H9 (cell line): ENCODE data around the gene NACC1. TPM values are rescaled to one million over a fixed set of nuclear protein-coding genes. Genes with fewer than 3 reads are reported as not detected.

Experiments
- DNase-seq: peaks from one replicate; pipeline ENCODE4 v3.0.0-alpha.2; 2017
- H2AFZ ChIP-seq: one replicate; pipeline ENCODE4 v1.6.1; 2013; ENCODE audit warnings: mild to moderate bottlenecking, low read length, control low read depth, moderate library complexity
- H2AK5ac ChIP-seq: 2 replicates; pipeline ENCODE4 v1.6.1; 2013; ENCODE audit warnings: low read length, control low read depth, mixed read lengths; ENCODE audit not compliant: insufficient read length
- H2BK120ac ChIP-seq: one replicate; pipeline ENCODE4 v1.6.1; 2013; ENCODE audit warnings: low read depth, mild to moderate bottlenecking, low read length, control low read depth, inconsistent platforms; ENCODE audit not compliant: poor library complexity, severe bottlenecking
- H2BK12ac ChIP-seq: 2 replicates; pipeline ENCODE4 v1.6.1; 2013; ENCODE audit warnings: low read length, control low read depth, mixed read lengths, low read depth; ENCODE audit not compliant: insufficient read length
- H2BK15ac ChIP-seq: 2 replicates; pipeline ENCODE4 v1.6.1; 2013; ENCODE audit warnings: low read depth, low read length, control low read depth
- H2BK20ac ChIP-seq: one replicate; pipeline ENCODE4 v1.6.1; 2013; ENCODE audit warnings: low read depth, mild to moderate bottlenecking, low read length, control low read depth, inconsistent platforms; ENCODE audit not compliant: poor library complexity, severe bottlenecking
- H2BK5ac ChIP-seq: 2 replicates; pipeline ENCODE4 v1.6.1; 2013; ENCODE audit warnings: low read length, control low read depth, mixed read lengths; ENCODE audit not compliant: insufficient read length
- H3K14ac ChIP-seq: 2 replicates; pipeline ENCODE4 v1.6.1; 2013; ENCODE audit warnings: low read length, control low read depth; ENCODE audit not compliant: insufficient read depth
- H3K18ac ChIP-seq: 2 replicates; pipeline ENCODE4 v1.6.1; 2013; ENCODE audit warnings: low read depth, mild to moderate bottlenecking, mixed read lengths, low read length, control low read depth; ENCODE audit not compliant: insufficient read length
- H3K23ac ChIP-seq: 2 replicates; pipeline ENCODE4 v1.6.1; 2013; ENCODE audit warnings: low read length, control low read depth, mixed read lengths, low read depth; ENCODE audit not compliant: insufficient read length
- H3K23me2 ChIP-seq: 2 replicates; pipeline ENCODE4 v1.6.1; 2013; ENCODE audit warnings: low read depth, mild to moderate bottlenecking, mixed read lengths, low read length, control low read depth; ENCODE audit not compliant: insufficient read length, poor library complexity, severe bottlenecking
- H3K27ac ChIP-seq: 2 replicates; pipeline ENCODE4 v1.5.1; 2013; ENCODE audit warnings: low read length, control low read depth, mixed read lengths, low read depth; ENCODE audit not compliant: insufficient read length
- H3K27me3 ChIP-seq: 2 replicates; pipeline ENCODE4 v1.6.1; 2013; ENCODE audit warnings: low read length, control low read depth, inconsistent platforms; ENCODE audit not compliant: insufficient read depth
- H3K4ac ChIP-seq: 2 replicates; pipeline ENCODE4 v1.6.1; 2013; ENCODE audit warnings: low read depth, mild to moderate bottlenecking, control low read depth, inconsistent platforms, low read length, moderate library complexity
- H3K4me1 ChIP-seq: 2 replicates; pipeline ENCODE4 v1.6.1; 2013; ENCODE audit warnings: low read length, control low read depth, inconsistent platforms; ENCODE audit not compliant: insufficient read depth
- H3K4me2 ChIP-seq: 2 replicates; pipeline ENCODE4 v1.6.1; 2013; ENCODE audit warnings: low read length, control low read depth, mixed read lengths; ENCODE audit not compliant: insufficient read length, insufficient read depth
- H3K56ac ChIP-seq: 2 replicates; pipeline ENCODE4 v1.6.1; 2013; ENCODE audit warnings: low read depth, mild to moderate bottlenecking, mixed read lengths, low read length, control low read depth; ENCODE audit not compliant: insufficient read length
- H3K79me1 ChIP-seq: 2 replicates; pipeline ENCODE4 v1.6.1; 2013; ENCODE audit warnings: low read depth, mild to moderate bottlenecking, moderate library complexity, low read length, control low read depth, inconsistent platforms; ENCODE audit not compliant: insufficient read depth, poor library complexity, severe bottlenecking
- H3K79me2 ChIP-seq: 2 replicates; pipeline ENCODE4 v1.6.1; 2013; ENCODE audit warnings: low read length, control low read depth, inconsistent platforms; ENCODE audit not compliant: insufficient read depth
- H3K9ac ChIP-seq: 2 replicates; pipeline ENCODE4 v1.6.1; 2013; ENCODE audit warnings: low read length, control low read depth, mixed read lengths; ENCODE audit not compliant: insufficient read length; ENCODE audit errors: extremely low read depth
- H3K9me3 ChIP-seq: one replicate; pipeline ENCODE4 v1.6.1; 2013; ENCODE audit warnings: low read depth, low read length, inconsistent platforms; ENCODE audit not compliant: control insufficient read depth
- H3T11ph ChIP-seq: one replicate; pipeline ENCODE4 v1.6.1; 2013; ENCODE audit warnings: mild to moderate bottlenecking, low read length, control low read depth, inconsistent platforms
- H4K20me1 ChIP-seq: one replicate; pipeline ENCODE4 v1.6.1; 2013; ENCODE audit not compliant: control insufficient read depth, insufficient read length, insufficient read depth
- H4K5ac ChIP-seq: 2 replicates; pipeline ENCODE4 v1.6.1; 2013; ENCODE audit warnings: low read depth, mild to moderate bottlenecking, mixed read lengths, low read length, control low read depth; ENCODE audit not compliant: insufficient read length
- H4K8ac ChIP-seq: replicated peaks from 2 replicates; pipeline ENCODE4 v1.6.1; 2013; ENCODE audit warnings: low read length, control low read depth, mixed read lengths, low read depth; ENCODE audit not compliant: insufficient read length
- H4K91ac ChIP-seq: 2 replicates; pipeline ENCODE4 v1.6.1; 2013; ENCODE audit warnings: low read depth, mild to moderate bottlenecking, moderate library complexity, mixed read lengths, low read length, control low read depth; ENCODE audit not compliant: insufficient read length
- H3K27ac Mint-ChIP-seq, 3 experiments: 2 replicates in 2 of 3; 3 replicates in 1 of 3; pipeline ENCODE4 v1.8.0; 2020 to 2021; ENCODE audit warnings: mixed read lengths in 3 of 3, mild to moderate bottlenecking in 1 of 3, moderate library complexity in 1 of 3
- H3K27me3 Mint-ChIP-seq: 2 replicates; pipeline ENCODE4 v1.8.0; 2021; ENCODE audit warnings: low read depth, mild to moderate bottlenecking, moderate library complexity, mixed read lengths
- H3K36me3 Mint-ChIP-seq, 3 experiments: 2 replicates in 2 of 3; 3 replicates in 1 of 3; pipeline ENCODE4 v1.8.0; 2020 to 2021; ENCODE audit warnings: low read depth in 3 of 3, mixed read lengths in 3 of 3; ENCODE audit not compliant: insufficient read depth in 1 of 3
- H3K4me1 Mint-ChIP-seq, 2 experiments: 2 replicates each; pipeline ENCODE4 v1.8.0; 2020; ENCODE audit warnings: mixed read lengths in 2 of 2
- H3K4me3 Mint-ChIP-seq, 2 experiments: 2 replicates in 1 of 2; 3 replicates in 1 of 2; pipeline ENCODE4 v1.8.0; 2020 to 2021; ENCODE audit warnings: mild to moderate bottlenecking in 2 of 2, mixed read lengths in 2 of 2, moderate library complexity in 1 of 2
- H3K9me3 Mint-ChIP-seq, 2 experiments: 2 replicates in 1 of 2; 3 replicates in 1 of 2; pipeline ENCODE4 v1.8.0; 2020; ENCODE audit warnings: mild to moderate bottlenecking in 2 of 2, mixed read lengths in 2 of 2, moderate library complexity in 1 of 2
- CTCF ChIP-seq: fragments of 200-600 bp; sonication (generic); conservative IDR thresholded peaks from 3 replicates; pipeline ENCODE4 v1.8.0; 2021; ENCODE audit warnings: antibody characterized with exemption, mild to moderate bottlenecking
- WGBS: extraction: QIAGEN DNeasy Blood & Tissue Kit; methylation state at CpG from one replicate; pipeline ENCODE4 v1.1.7; 2013; ENCODE audit warnings: missing lambda C conversion rate, low lambda C conversion rate, mixed read lengths; ENCODE audit not compliant: insufficient read length; ENCODE audit errors: extremely low coverage; 5-methylcytosine and 5-hydroxymethylcytosine counted together
- total RNA-seq: library from RNA; stranded (reverse); gene quantifications from 2 replicates; pipeline ENCODE4 v1.2.1, GENCODE V29; 2021

The NACC1 gene
- total RNA-seq, 1 experiment from 2014 or later, result 198 TPM

- Mint-ChIP-seq H3K4me3 (no peak overlapping the region), H3K27me3 (no peaks in the 10 kb centered on the region), H3K9me3 (no peaks in the 10 kb centered on the region), H3K4me1 (peaks cover 0 to 2% of the 10 kb centered on the region in 2 experiments; a peak in 1 of 4 replicates), H3K36me3 (peaks cover 9 to 36% (median 30%) of the 10 kb centered on the region in 3 experiments; a peak in 6 of 7 replicates), H3K27ac (no peak overlapping the region)
- Histone ChIP-seq H4K20me1 (no peaks in the 10 kb centered on the region), H3K27me3 (no peaks in the 10 kb centered on the region), H3K79me2 (no peaks in the 10 kb centered on the region), H2BK12ac (no peak overlapping the region), H4K8ac (no peak overlapping the region), H3K9me3 (no peaks in the 10 kb centered on the region), H4K91ac (no peak overlapping the region), H3K23ac (no peak overlapping the region), H3K9ac (no peak overlapping the region), H3K4me2 (no peak overlapping the region), H3K18ac (no peak overlapping the region), H3K4me1 (no peaks in the 10 kb centered on the region), H2BK20ac (no peak overlapping the region), H2BK5ac (no peak overlapping the region), H3T11ph (no peak overlapping the region), H3K27ac (no peak overlapping the region), H4K5ac (no peak overlapping the region), H2BK15ac (no peak overlapping the region), H3K23me2 (no peaks in the 10 kb centered on the region), H2AK5ac (no peak overlapping the region), H3K79me1 (no peaks in the 10 kb centered on the region), H2BK120ac (no peak overlapping the region), H2AFZ (no peak overlapping the region), H3K56ac (no peak overlapping the region), H3K14ac (no peak overlapping the region), H3K4ac (no peak overlapping the region)
- no peak for DNase-seq
- WGBS, result no CpG with 5 or more reads among the region's 30 CpGs
- no peak for TF ChIP-seq CTCF
Observed at GRCh38 chr19:13109361-13110098, 8.5 kb upstream of the NACC1 start.
